ENCODE results near the gene C6orf118.

Gene C6orf118

DNA sequence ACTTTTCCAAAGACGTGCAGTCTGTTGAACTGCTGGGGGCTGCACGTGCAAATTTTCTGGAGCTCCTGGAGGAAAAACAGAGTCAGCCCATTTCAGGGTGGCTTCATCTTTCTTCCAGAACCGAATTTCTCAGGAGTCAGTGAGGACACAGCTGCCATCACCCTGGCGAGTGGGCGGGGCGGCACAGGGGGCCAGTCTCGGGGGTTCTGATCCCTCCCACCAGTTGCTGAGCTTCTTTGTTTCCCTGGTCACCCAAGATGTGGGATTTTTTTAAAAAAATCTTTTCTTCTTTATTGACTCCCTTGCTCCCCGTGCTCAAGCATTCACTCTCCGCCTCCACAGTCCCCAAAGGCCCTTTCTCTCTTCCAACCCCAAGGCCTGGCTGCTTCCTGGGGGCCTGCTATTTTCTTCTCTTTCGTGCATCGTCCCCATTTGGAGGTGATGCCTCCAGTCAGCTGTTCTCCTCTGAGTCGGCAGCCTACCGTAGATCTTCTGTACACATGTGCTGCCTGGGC is 8.9 kb downstream of the C6orf118 start:
- H3K27ac ChIP-seq: no peak overlapping the region
- TF ChIP-seq Cebpa-rat (IDR thresholded peaks at IDR 0.05): no peak
- no peaks in the 10 kb centered on the region for H3K27me3 ChIP-seq
- H3K4me3 ChIP-seq: no peak overlapping the region
- H3K4me2 ChIP-seq: no peak overlapping the region
- no peak overlapping the region for H3K9ac ChIP-seq
- H3K36me3 ChIP-seq: no peaks in the 10 kb centered on the region
- no peaks in the 10 kb centered on the region for H4K20me1 ChIP-seq
- peaks cover 0 to 6% (median 0%) of the 10 kb centered on the region in 11 experiments; a peak in 1 of 22 replicates for H3K9me3 ChIP-seq (replicated peaks in 1 of 11)
- no peaks in the 10 kb centered on the region for H3K4me1 ChIP-seq

DNA sequence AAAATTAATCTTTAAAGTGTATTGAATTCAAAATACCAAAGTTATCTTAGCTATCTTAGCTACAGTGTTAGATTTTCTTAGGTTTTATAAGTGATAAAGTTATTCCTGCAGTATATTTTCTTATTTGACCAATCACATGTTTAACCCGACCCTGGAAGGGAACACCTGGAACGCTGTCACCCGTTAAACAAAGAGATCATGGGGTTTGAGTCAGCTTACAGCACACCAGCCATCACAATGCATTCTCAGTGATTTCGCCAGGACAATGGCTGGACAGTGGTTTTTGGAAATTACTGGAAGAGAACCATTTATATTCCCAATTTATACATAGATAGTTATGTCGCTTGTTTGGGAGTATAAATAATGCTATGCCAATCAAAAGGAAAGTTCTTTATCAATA is 10.5 kb downstream of the C6orf118 start:
- no peak overlapping the region for H3K9ac ChIP-seq
- no peaks in the 10 kb centered on the region for H4K20me1 ChIP-seq
- H3K27me3 ChIP-seq: no peaks in the 10 kb centered on the region
- H3K4me2 ChIP-seq: no peak overlapping the region
- H3K9me3 ChIP-seq (replicated peaks in 1 of 11): peaks cover 0 to 6% (median 0%) of the 10 kb centered on the region in 11 experiments; a peak in 1 of 22 replicates
- H3K4me3 ChIP-seq: no peak overlapping the region
- TF ChIP-seq Cebpa-rat (IDR thresholded peaks at IDR 0.05): no peak
- H3K4me1 ChIP-seq: no peaks in the 10 kb centered on the region
- no peaks in the 10 kb centered on the region for H3K36me3 ChIP-seq
- H3K27ac ChIP-seq: no peak overlapping the region

DNA sequence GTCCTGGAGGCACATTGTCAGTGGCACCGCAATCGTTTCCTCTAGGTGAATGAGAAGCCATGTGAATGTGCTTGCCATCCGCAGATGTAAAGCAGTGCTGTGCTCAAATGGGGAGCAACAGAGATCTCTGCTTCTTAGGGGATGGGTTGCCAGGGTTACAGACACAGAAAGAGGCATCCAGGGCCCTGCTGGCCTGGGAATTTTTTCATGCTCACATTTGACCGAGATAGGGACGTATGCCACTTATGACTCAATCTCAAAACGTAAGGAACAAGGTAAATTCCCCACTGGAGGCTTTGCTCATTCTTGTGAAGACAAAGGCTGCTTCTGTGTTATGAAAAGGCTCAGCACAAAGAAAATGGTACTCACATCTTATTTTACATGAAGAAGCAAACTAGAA is 11.0 kb downstream of the C6orf118 start:
- H3K9ac ChIP-seq: no peak overlapping the region
- H3K9me3 ChIP-seq (replicated peaks in 1 of 11): peaks cover 0 to 6% (median 0%) of the 10 kb centered on the region in 11 experiments; a peak in 1 of 22 replicates
- TF ChIP-seq Cebpa-rat (IDR thresholded peaks at IDR 0.05): no peak
- H3K4me1 ChIP-seq: no peaks in the 10 kb centered on the region
- H3K27me3 ChIP-seq: no peaks in the 10 kb centered on the region
- H3K36me3 ChIP-seq: no peaks in the 10 kb centered on the region
- H3K27ac ChIP-seq: no peak overlapping the region
- no peak overlapping the region for H3K4me2 ChIP-seq
- H3K4me3 ChIP-seq: no peak overlapping the region
- H4K20me1 ChIP-seq: no peaks in the 10 kb centered on the region

- no peak overlapping the region for H3K27ac ChIP-seq
- H3K4me1 ChIP-seq: no peaks in the 10 kb centered on the region
- no peaks in the 10 kb centered on the region for H3K36me3 ChIP-seq
- no peaks in the 10 kb centered on the region for H3K27me3 ChIP-seq
- no peak overlapping the region for H3K4me2 ChIP-seq
- no peak overlapping the region for H3K9ac ChIP-seq
- H4K20me1 ChIP-seq: no peaks in the 10 kb centered on the region
- TF ChIP-seq Cebpa-rat (IDR thresholded peaks at IDR 0.05): no peak
- no peak overlapping the region for H3K4me3 ChIP-seq
- H3K9me3 ChIP-seq (replicated peaks in 1 of 11): peaks cover 0 to 11% (median 0%) of the 10 kb centered on the region in 11 experiments; a peak in 4 of 22 replicates
Observed at GRCh38 chr6:165292657-165293056, 16.7 kb downstream of the C6orf118 start.

- no peaks in the 10 kb centered on the region for H3K4me1 ChIP-seq
- H3K27ac ChIP-seq: no peak overlapping the region
- H3K27me3 ChIP-seq: no peaks in the 10 kb centered on the region
- H4K20me1 ChIP-seq: no peaks in the 10 kb centered on the region
- TF ChIP-seq Cebpa-rat (IDR thresholded peaks at IDR 0.05): no peak
- no peaks in the 10 kb centered on the region for H3K9me3 ChIP-seq (replicated peaks in 1 of 11)
- no peak overlapping the region for H3K4me3 ChIP-seq
- no peak overlapping the region for H3K9ac ChIP-seq
- H3K4me2 ChIP-seq: no peak overlapping the region
- no peaks in the 10 kb centered on the region for H3K36me3 ChIP-seq
Observed at GRCh38 chr6:165274611-165275010, 34.8 kb downstream of the C6orf118 start.

DNA sequence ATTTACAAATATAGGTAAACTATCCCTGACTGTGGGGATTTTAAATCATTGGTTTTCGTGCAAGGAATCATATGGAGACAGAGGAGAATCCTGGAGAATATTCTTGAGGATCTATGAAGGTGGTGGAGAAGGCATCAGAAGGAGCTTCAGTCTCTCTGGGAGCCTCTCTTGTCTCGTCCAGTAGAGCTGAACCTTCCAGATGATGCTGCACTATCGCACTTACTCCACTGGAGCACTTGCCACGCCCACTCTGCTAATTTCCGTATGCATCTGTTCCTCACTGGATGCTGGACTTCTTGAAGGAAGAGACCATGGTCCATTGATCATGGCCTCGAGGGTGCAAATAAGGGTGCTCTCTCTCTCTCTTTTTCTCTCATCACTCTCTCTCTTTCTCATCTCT is 36.8 kb downstream of the C6orf118 start:
- H3K4me2 ChIP-seq: no peak overlapping the region
- no peaks in the 10 kb centered on the region for H3K4me1 ChIP-seq
- no peaks in the 10 kb centered on the region for H4K20me1 ChIP-seq
- H3K27me3 ChIP-seq: no peaks in the 10 kb centered on the region
- TF ChIP-seq Cebpa-rat (IDR thresholded peaks at IDR 0.05): no peak
- no peak overlapping the region for H3K4me3 ChIP-seq
- no peaks in the 10 kb centered on the region for H3K9me3 ChIP-seq (replicated peaks in 1 of 11)
- no peak overlapping the region for H3K9ac ChIP-seq
- H3K36me3 ChIP-seq: no peaks in the 10 kb centered on the region
- H3K27ac ChIP-seq: no peak overlapping the region

DNA sequence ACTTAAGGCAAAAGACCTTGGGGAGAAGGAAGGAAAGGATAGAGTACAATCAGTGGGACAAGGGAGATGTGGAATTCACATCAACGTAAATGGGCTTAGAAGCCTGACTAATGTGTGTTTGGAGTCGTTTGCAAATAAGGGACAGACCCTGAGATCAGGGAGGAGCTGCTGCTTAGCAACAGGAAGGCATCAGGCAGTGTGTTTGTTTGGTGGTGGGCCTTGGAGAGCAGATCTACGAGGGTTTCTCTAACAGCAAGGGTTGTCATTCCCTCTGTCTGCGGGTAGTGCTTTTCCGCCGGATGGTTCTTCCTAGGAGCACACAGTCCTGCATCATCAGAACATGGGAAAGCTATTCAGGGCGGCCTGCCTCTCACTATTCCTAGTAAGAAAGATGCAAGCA is 40.4 kb downstream of the C6orf118 start:
- Histone ChIP-seq H3K27me3 (no peaks in the 10 kb centered on the region), H3K9ac (no peak overlapping the region), H3K27ac (no peak overlapping the region), H3K9me3 (replicated peaks in 1 of 11) (no peaks in the 10 kb centered on the region), H3K4me3 (no peak overlapping the region), H3K36me3 (no peaks in the 10 kb centered on the region), H3K4me1 (no peaks in the 10 kb centered on the region), H4K20me1 (no peaks in the 10 kb centered on the region), H3K4me2 (no peak overlapping the region)
- TF ChIP-seq Cebpa-rat (IDR thresholded peaks at IDR 0.05): no peak

- no peaks in the 10 kb centered on the region for H3K27me3 ChIP-seq
- no peaks in the 10 kb centered on the region for H3K36me3 ChIP-seq
- H3K4me3 ChIP-seq: no peak overlapping the region
- TF ChIP-seq Cebpa-rat (IDR thresholded peaks at IDR 0.05): no peak
- H4K20me1 ChIP-seq: no peaks in the 10 kb centered on the region
- no peak overlapping the region for H3K4me2 ChIP-seq
- peaks cover 0 to 13% (median 9%) of the 10 kb centered on the region in 11 experiments; a peak in 8 of 22 replicates for H3K9me3 ChIP-seq (replicated peaks in 1 of 11)
- H3K9ac ChIP-seq: no peak overlapping the region
- H3K27ac ChIP-seq: no peak overlapping the region
- no peaks in the 10 kb centered on the region for H3K4me1 ChIP-seq
Observed at GRCh38 chr6:165266621-165267020, 42.8 kb downstream of the C6orf118 start.

- H4K20me1 ChIP-seq: no peaks in the 10 kb centered on the region
- no peaks in the 10 kb centered on the region for H3K36me3 ChIP-seq
- TF ChIP-seq Cebpa-rat (IDR thresholded peaks at IDR 0.05): no peak
- peaks cover 0 to 18% (median 10%) of the 10 kb centered on the region in 11 experiments; a peak in 9 of 22 replicates for H3K9me3 ChIP-seq (replicated peaks in 1 of 11)
- H3K4me2 ChIP-seq: no peak overlapping the region
- no peak overlapping the region for H3K9ac ChIP-seq
- H3K4me3 ChIP-seq: no peak overlapping the region
- no peak overlapping the region for H3K27ac ChIP-seq
- no peaks in the 10 kb centered on the region for H3K4me1 ChIP-seq
- H3K27me3 ChIP-seq: no peaks in the 10 kb centered on the region
Observed at GRCh38 chr6:165266191-165266590, 43.2 kb downstream of the C6orf118 start.

GRCh38 chr6:165260462-165260861 is 48.9 kb downstream of the C6orf118 start:
- H3K4me2 ChIP-seq: no peak overlapping the region
- peaks cover 26 to 47% (median 36%) of the 10 kb centered on the region in 11 experiments for H3K9me3 ChIP-seq (replicated peaks in 1 of 11)
- no peaks in the 10 kb centered on the region for H3K4me1 ChIP-seq
- no peak overlapping the region for H3K9ac ChIP-seq
- H4K20me1 ChIP-seq: no peaks in the 10 kb centered on the region
- H3K27ac ChIP-seq: no peak overlapping the region
- H3K27me3 ChIP-seq: no peaks in the 10 kb centered on the region
- no peaks in the 10 kb centered on the region for H3K36me3 ChIP-seq
- H3K4me3 ChIP-seq: no peak overlapping the region
- TF ChIP-seq Cebpa-rat (IDR thresholded peaks at IDR 0.05): no peak
